GM18951 (cell line): Measurements from ENCODE around the gene SUPT3H.

Experiments
- POLR2A ChIP-seq: IDR thresholded peaks from 4 replicates; pipeline ENCODE4 v1.6.1; 2011; ENCODE audit warnings: mild to moderate bottlenecking; ENCODE audit not compliant: insufficient read length, insufficient read depth; ENCODE audit errors: extremely low read depth
- in situ Hi-C: fragments of 300-500 bp; cut with MboI; formaldehyde crosslinking; loops from one replicate; pipeline ENCODE4 v1.12.0; 2022; ENCODE audit warnings: low sequenced_read_pairs, mixed read lengths, inconsistent platforms; ENCODE audit not compliant: unreplicated experiment

Gene SUPT3H

DNA sequence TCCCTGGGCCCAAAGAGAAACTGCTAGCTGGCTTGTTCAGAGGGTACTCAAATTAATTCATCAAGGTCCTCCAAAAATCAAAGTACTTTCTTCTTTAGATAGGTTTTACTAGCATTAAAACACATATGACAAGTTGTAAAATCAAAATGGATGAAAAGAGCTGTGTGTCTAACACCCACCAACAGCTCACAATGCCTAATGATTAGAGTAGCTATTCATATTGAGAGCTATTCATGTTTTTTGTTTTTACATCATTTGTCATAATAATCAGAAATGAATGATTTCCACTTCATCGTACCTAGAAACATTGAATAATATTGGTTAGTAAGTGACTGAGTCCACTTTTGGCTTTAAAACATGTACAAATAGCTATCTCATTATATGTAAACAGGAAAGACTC lies 339.5 kb downstream of the SUPT3H start:
- TF ChIP-seq POLR2A: no peak
- in situ Hi-C loops: no loop called here

DNA sequence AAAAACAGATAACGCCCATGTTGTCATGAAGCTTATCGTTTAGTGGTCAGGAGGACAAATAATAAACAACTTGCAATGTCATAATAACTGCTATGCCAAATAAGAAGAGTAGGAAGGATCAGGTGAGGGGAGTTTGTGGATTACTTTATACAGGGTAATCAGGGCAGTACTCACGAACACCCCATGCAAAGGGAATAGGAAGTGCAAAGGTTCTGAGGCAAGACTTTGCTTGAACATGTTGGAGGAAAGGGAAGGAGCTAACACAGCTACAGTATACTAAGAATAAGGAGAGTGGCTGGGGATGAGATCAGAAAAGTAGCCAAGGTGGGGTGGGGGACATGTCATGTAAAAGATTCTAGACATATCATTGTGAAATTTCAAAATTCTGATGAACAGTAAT lies 341.6 kb downstream of the SUPT3H start:
- in situ Hi-C loops: no loop called here
- no peak for TF ChIP-seq POLR2A

GRCh38 chr6:45032426-45032825 lies 345.3 kb downstream of the SUPT3H start:
- no peak for TF ChIP-seq POLR2A
- in situ Hi-C loops: no loop called here

DNA sequence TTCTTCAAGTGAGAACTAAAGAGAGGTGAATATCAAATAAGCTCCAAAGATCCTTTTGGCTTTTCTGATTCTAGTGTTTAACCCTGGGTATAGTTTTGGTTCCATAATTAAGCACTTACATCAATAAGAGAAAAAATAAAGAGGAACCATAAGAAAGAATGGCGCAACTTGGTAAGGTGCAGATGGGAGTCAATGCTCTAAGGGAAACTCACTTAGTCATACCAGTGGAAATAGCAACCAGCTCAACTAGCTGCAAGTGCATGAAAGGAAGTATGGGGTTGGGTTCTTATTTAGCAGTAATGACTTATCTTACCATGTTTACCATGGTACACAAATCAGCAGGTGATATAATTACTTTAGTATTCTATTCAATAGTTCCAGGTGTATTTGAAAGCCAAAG lies 346.1 kb downstream of the SUPT3H start:
- no peak for TF ChIP-seq POLR2A
- in situ Hi-C loops: no loop called here

- in situ Hi-C loops: no loop called here
- TF ChIP-seq POLR2A: no peak
Observed at GRCh38 chr6:45027126-45027525, 350.6 kb downstream of the SUPT3H start.

- in situ Hi-C loops: no loop called here
- TF ChIP-seq POLR2A: no peak
Observed at GRCh38 chr6:45026003-45026516, 351.7 kb downstream of the SUPT3H start.

DNA sequence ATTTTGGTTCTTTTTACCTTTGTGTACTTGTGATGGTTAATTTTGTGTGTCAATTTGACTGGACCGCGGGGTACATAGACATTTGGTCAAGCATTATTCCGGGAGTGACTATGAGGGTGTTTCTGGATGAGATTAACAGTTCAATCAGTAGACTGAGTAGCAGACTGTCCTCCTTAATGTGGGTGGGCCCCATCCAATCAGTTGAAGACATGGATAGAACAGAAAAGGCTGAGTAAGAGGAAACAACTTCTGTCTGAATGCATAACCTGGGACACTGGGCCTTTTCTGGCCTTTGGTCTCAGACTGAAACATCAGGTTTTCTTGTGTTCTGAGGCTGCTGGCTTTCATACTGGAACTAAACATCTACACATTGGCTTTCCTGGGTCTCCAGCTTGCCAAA lies 353.1 kb downstream of the SUPT3H start:
- TF ChIP-seq POLR2A: no peak

GRCh38 chr6:45021676-45022075 lies 356.1 kb downstream of the SUPT3H start:
- in situ Hi-C loops: no loop called here
- TF ChIP-seq POLR2A: no peak

More for the DNA sequence above, 353.1 kb downstream of the SUPT3H start:
- in situ Hi-C loops: no loop called here

- in situ Hi-C loops: no loop called here
- TF ChIP-seq POLR2A: no peak
Observed at GRCh38 chr6:45012687-45013086, 365.0 kb downstream of the SUPT3H start.

DNA sequence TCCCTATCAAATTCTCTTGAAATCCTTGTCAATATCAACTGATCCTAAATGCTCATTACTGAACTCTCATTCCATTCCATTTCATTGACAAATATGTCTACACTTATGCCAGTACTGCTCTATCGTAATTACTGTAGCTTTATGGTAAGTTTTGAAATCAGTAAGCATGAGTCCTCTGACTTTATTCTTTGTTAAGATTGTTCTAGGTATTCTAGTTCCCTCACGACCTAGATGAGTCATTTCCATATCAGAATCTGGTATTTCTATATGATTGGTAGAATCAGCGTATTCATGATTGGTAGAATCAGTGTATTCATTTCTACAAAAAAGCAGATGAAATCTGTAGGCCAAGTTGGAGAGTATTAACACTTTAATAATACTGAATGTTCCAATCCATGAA lies 368.2 kb downstream of the SUPT3H start:
- no peak for TF ChIP-seq POLR2A
- in situ Hi-C loops: no loop called here

DNA sequence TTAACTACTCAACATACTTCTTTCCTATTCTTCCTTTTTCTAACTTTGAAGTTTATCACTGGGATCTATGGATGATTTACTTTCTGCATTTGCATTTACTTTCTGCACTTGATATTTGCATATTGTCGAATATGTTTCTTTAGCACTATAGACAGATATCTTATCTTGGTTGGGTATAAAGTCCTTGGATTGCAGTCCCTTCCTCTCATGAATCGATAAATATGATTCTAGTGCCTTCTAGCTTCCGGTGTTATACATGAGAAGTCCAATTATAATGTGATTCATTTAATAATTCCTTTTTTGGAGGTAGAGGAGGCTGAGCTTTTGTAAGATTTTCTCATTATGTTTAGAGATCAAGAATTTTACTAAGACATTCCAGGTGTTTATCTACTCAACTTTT lies 370.8 kb downstream of the SUPT3H start:
- no peak for TF ChIP-seq POLR2A
- in situ Hi-C loops: no loop called here

DNA sequence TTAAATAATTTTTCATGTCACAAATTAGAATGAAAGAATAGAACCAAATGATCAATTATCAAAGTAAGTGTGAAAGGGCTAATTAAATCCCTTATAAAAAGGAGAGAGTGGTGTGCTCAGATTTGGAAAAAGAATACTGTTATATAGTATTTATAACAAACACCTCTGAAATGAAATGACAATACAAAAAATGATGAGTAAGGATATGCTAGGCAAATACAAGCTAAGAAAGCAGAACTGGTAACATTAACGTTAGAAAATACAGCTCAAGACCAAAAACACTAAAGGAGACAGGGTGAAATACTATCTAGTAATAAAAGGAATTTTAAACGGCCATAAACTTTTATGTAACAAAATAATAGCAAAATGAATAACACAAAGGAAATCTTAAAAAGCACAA lies 373.8 kb downstream of the SUPT3H start:
- in situ Hi-C loops: no loop called here
- no peak for TF ChIP-seq POLR2A

- no peak for TF ChIP-seq POLR2A
- in situ Hi-C loops: no loop called here
Observed at GRCh38 chr6:45003387-45003786, 374.3 kb downstream of the SUPT3H start.

- TF ChIP-seq POLR2A: no peak
- in situ Hi-C loops: no loop called here
Observed at GRCh38 chr6:45002390-45003105, 375.2 kb downstream of the SUPT3H start.
